Muscle of back (tissue), 13 donors: ENCODE measurements around the gene SH3BGRL. TPM values are rescaled to one million over a fixed set of nuclear protein-coding genes. Genes with fewer than 3 reads are reported as not detected.
A peak's percentile ranks its signal among the peaks of the same experiment; 100 is the strongest.

Source experiments
- DNase-seq, 3 donors: peaks; one replicate each; pipeline versions ENCODE4 v3.0.0 to v3.0.0-alpha.2; 2013
- long read RNA-seq, 9 donors: transcript quantifications; one replicate each; lab custom pipeline, GENCODE V29; 2026
- polyA plus RNA-seq, 10 donors: library from polyadenylated mRNA; unstranded; fragments of 120-200 nt; gene quantifications; one replicate each; pipeline ENCODE4 v1.2.1, GENCODE V29; 2013; ENCODE audit not compliant: insufficient read length in 10 of 10

SH3BGRL gene
- polyA plus RNA-seq = 100 to 1,000 TPM in 1 of 10 donors, 10 to 100 TPM in 9; 75.2 to 113 (median 85.0) TPM
- long read RNA-seq, donor 1, transcript SH3BGRL-201 (4 exons, 1,923 nt) = major isoform, 28 of 30 reads
- long read RNA-seq, donor 1, partial matches to known transcripts = 0 of 30 reads
- long read RNA-seq, donor 1, other reads (novel, unspliced or antisense) = 0 of 30 reads
- long read RNA-seq, donor 2, transcript SH3BGRL-201 (4 exons, 1,923 nt) = major isoform, 40 of 41 reads
- long read RNA-seq, donor 2, partial matches to known transcripts = 0 of 41 reads
- long read RNA-seq, donor 2, other reads (novel, unspliced or antisense) = 0 of 41 reads
- long read RNA-seq, donor 3 = 0 reads
- long read RNA-seq, donor 4, transcript SH3BGRL-201 (4 exons, 1,923 nt) = major isoform, 30 of 46 reads
- long read RNA-seq, donor 4, partial matches to known transcripts = 16 of 46 reads
- long read RNA-seq, donor 4, other reads (novel, unspliced or antisense) = 0 of 46 reads
- long read RNA-seq, donor 5, transcript SH3BGRL-201 (4 exons, 1,923 nt) = major isoform, 50 of 50 reads
- long read RNA-seq, donor 5, partial matches to known transcripts = 0 of 50 reads
- long read RNA-seq, donor 5, other reads (novel, unspliced or antisense) = 0 of 50 reads
- long read RNA-seq, donor 6, transcript SH3BGRL-201 (4 exons, 1,923 nt) = major isoform, 47 of 48 reads
- long read RNA-seq, donor 6, partial matches to known transcripts = 0 of 48 reads
- long read RNA-seq, donor 6, other reads (novel, unspliced or antisense) = 0 of 48 reads
- long read RNA-seq, donor 7, transcript SH3BGRL-201 (4 exons, 1,923 nt) = major isoform, 29 of 29 reads
- long read RNA-seq, donor 7, partial matches to known transcripts = 0 of 29 reads
- long read RNA-seq, donor 7, other reads (novel, unspliced or antisense) = 0 of 29 reads
- long read RNA-seq, donor 8, transcript SH3BGRL-201 (4 exons, 1,923 nt) = major isoform, 42 of 43 reads
- long read RNA-seq, donor 8, partial matches to known transcripts = 0 of 43 reads
- long read RNA-seq, donor 8, other reads (novel, unspliced or antisense) = 0 of 43 reads
- long read RNA-seq, donor 9, transcript SH3BGRL-201 (4 exons, 1,923 nt) = major isoform, 5 of 5 reads
- long read RNA-seq, donor 9, partial matches to known transcripts = 0 of 5 reads
- long read RNA-seq, donor 9, other reads (novel, unspliced or antisense) = 0 of 5 reads

GRCh38 chrX:81201671-81202455 is at the start of gene SH3BGRL, which contains the start of gene HMGN5:
Gene SH3BGRL (plus strand): TSS chrX:81202102. CDS start chrX:81202201, 99 bp downstream.
Gene HMGN5 (minus strand): TSS chrX:81201913. CDS start chrX:81121549, 80,364 bp downstream.
- DNase-seq = peak; percentile 87 to 95 (median 88)

DNA sequence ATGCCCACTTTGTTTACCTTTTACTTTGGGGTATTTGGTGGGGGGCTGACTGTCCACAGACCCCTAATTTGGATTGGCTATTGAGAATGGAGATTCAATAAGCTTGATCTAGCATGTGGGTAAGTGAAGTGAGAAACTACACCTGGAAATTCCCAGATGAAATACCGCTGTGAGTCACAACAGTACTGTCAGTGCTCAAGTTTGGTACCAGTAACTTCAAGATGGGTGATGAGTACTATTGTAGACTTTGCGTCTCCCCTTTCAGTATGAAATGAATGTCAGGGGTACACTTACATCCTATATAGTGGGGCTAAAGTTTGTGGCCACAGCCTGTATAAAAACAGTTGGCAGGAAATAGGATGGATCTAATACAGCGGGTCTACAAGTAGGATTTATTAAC is 33.5 kb upstream of the SH3BGRL start:
- no peak for DNase-seq

DNA sequence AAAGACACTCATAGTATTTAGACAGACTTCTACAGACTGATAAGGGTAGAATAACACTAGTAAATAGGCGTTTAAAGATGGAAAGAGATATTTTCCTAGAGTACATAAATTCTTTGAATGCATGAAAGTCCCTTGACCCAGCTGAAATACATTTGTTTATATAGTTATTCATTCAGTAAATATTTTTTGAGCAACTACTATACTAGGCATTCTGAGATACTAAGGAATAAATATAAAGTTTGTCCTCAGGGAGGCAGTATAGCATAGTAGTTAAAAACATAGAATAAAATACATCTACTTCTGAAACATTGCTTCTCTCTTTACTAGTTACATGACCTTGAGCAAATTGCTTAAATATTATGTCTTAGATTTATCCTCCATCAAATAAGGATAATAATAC is 27.6 kb upstream of the SH3BGRL start:
- DNase-seq = peak; percentile 3 to 14 (median 7)

DNA sequence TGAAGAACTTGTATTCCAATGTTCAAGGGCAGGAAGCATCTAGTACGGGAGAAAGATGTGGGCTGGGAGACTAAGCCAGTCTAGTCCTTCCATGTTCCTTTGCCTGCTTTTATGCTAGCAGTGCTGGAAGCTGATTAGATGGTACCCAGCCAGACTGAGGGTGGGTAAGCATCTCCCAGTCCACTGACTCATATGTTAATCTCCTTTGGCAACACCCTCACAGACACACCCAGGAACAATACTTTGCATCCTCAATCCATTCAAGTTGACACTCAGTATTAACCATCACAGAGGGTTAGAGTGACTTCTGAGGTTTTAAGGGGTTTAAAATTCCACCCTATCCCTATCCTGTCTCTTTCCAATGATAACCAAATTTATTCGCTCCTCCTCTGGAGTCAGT is 6.6 kb upstream of the SH3BGRL start:
- no peak for DNase-seq

DNA sequence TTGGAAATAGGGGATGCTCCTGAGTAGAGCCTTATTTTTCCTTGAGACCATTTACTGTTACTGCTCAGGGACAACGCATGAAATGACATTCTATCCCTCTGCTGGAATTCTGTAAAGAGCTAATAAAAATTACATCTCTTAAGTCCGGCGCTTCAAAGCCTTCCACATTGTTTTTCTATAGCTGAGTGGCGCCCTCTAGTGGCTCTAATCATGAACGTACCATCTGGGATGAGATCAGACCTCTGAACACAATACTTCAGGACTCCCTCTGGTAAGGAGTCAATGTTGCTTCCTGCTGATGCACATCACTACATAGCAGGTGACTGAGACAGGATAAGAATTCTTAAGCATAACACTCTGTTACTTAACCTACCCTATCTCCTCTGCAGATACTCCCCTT is 6.2 kb upstream of the SH3BGRL start:
- peak in 2 of 3 donors; percentile 21 to 45 for DNase-seq

GRCh38 chrX:81201071-81201470 is 831 bp upstream of the SH3BGRL start:
- DNase-seq = no peak

GRCh38 chrX:81202456-81202819 is 536 bp downstream of the SH3BGRL start:
- DNase-seq = peak; percentile 17 to 77 (median 39)

- DNase-seq = no peak
Measured at GRCh38 chrX:81202943-81203342, 1.0 kb downstream of the SH3BGRL start.

DNA sequence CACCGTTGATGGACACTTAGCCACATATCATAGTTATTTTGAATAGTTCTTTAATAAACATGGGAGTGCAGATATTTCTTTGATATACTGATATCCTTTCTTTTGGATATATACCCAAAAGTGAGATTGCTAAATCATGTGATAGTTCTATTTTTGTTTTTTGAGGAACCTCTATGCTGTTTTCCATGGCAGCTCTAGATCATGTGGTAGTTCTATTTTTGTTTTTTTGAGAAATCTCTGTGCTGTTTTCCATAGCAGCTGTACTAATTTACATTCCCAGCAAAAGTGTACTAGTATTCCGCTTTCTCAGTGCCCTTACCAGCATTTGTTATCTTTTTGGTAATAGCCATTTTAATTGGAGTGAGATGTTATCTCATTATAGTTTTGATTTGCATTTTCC is 3.6 kb downstream of the SH3BGRL start:
- no peak for DNase-seq

DNA sequence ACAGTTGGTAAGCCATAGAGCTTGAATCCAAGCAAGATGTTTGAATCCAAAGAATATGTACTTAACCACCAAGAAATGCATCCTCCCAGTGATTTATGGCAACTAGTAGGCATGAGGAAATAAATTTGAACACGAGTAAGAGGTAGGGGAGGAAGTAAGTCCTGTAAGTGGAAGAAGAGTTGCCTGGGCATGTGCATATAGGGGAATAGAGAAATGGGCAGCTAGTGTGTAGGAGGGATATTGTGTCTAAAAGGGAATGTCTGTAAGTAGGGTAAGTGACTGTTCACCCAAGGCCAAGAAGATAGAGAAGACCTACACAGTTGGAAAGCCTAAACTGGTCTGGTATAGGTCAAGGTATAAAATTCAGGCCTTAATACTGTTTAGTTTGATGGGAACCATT is 4.6 kb downstream of the SH3BGRL start:
- no peak for DNase-seq

GRCh38 chrX:81208916-81209315 is 7.0 kb downstream of the SH3BGRL start:
- DNase-seq = no peak

DNA sequence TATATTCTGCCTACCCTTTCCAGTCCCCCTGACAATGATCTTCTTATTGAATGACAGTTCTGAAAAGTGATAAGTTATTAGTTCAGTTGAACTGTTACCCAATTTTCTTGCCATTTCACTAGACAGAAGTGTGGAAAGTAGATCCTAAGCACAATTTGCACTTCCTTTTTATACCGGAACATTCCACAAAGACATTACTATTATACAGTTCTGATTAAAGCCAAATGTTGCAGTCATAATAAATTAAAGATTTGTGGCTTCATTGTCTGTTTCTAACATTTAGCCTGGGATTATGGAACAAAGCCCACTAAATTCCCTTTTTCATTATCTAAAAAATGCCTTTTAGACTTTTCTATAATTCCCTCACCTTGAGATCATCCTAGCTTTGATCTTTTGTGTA is 13.8 kb downstream of the SH3BGRL start:
- DNase-seq = no peak

DNA sequence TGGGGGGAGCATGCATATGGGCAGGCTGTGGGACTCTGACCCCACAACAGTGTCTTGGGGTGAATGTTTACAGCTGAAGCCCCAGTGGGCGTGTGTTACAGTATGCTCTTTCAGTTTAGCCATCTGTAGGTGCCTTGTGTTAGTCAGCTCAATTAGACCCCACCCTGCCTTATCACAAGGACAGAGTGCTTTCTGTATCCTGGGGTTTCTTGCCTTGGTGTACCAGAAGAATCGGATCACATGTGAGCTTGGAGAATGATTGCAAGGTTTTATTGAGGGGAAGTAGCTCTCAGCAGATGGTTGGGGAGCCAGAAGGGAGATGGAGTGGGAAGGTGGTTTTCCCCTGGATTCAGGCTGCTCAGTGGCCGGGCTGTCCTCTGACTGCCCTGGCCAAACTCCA is 27.3 kb downstream of the SH3BGRL start:
- DNase-seq = no peak

DNA sequence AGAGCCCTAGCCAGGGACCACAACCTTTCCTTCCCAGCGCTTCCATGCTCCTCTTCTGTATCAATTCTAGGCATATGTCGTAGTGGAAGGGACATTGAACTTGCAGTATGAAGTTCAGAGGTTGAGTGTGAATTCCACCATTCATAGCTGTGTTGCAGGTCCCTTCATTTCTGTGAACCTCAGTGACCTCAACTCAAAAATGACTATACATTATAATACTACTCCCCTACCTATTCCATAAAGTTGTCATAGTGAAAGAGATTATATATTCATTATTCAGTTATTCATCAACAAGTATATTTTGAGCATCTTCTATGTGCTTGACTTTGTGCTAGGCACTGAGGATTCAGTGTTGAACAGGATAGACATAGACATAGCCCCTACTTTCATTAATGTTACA is 28.0 kb downstream of the SH3BGRL start:
- no peak for DNase-seq

- DNase-seq = no peak
Measured at GRCh38 chrX:81231476-81231875, 29.6 kb downstream of the SH3BGRL start.

- DNase-seq = no peak
Measured at GRCh38 chrX:81232218-81232617, 30.3 kb downstream of the SH3BGRL start.

GRCh38 chrX:81237516-81237915 is 35.6 kb downstream of the SH3BGRL start:
- DNase-seq = no peak

DNA sequence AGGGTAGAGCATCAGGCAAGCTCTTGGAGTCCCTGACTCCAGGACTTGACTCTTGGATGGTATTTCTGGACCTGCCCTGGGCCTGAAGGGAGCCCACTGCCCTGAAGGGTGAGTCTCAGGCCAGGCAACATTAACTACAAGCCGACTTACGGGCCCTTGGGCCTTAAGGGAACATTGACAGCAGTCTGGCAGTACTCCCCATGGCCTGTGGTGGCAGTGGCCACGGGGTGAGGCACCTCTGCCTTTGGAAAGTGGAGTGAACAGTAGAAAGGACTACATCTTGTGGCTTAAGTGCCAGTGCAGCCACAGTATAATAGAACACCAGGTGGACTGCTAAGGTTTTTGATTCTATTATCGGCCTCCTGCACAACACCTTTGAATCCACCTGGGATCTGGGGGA is 36.3 kb downstream of the SH3BGRL start:
- DNase-seq = no peak

DNA sequence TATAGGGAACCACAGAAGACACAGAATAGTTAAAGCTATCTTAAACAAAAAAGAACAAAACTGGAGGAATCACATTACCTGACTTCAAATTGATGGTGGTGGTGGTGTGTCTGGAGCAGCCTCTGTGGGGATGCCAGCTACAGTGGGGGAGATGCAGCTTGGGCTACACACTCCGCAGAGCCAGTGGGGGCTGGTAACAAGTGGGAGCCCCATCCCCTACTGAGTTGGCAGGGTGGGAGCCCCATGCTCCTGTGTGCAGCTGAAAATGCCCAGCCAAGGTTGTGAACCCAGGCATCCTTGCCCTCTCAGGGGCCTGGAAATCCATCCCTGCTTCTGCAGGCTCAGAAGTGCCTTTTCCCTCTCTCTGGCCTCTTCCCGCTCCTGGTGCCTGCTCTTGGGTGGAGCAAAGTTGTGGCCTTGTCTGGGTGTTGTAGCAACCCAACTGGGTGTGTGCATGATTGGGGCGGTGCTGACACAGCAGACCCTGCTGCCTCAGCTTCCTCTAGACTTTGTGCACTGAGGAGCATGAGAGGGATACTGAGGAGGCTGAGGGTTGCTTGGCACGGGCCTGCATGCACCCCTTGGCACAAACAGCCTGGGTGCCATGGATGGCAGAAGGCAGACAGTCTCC is 38.9 kb downstream of the SH3BGRL start:
- DNase-seq = no peak

DNA sequence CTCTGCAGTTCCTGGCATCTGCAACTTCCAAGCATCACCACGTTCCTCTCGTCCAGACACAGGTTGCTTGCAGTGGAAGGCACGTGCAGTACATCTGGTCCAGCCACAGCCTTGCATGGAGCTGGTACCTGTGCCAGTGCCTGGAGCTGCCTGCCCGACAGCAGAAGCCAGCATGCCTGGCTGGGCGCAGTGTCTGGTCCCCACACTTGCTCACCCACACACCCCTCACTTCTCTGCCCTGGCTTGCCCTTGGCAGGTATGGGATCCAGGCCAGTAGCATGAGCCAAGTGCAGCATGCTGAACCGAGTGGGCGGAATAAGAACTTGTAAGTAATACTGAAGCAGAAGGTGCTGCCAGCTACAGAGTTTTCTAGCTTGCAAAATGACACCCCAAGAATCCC is 39.9 kb downstream of the SH3BGRL start:
- DNase-seq = no peak

GRCh38 chrX:81255876-81256275 is 54.0 kb downstream of the SH3BGRL start:
- DNase-seq = no peak
